T-helper 2 cell (primary cell): ENCODE results near the gene SULT1A2.
"Not testable (repeated sequence)": the region's sequence is repeated elsewhere in the genome, so short reads cannot be mapped to it uniquely, and the experiment has no call there.

Experiments
- DNase-seq, 5 experiments: peaks; one replicate each; pipeline versions ENCODE4 v3.0.0 to v3.0.0-alpha.2; 2012 to 2022

SULT1A2 gene

GRCh38 chr16:28589930-28590329 lies 6.9 kb downstream of the SULT1A2 start:
- no peak for DNase-seq

- no peak for DNase-seq
Observed at GRCh38 chr16:28589069-28589468, 7.8 kb downstream of the SULT1A2 start.

GRCh38 chr16:28587386-28587785 lies 9.5 kb downstream of the SULT1A2 start:
- no peak for DNase-seq

GRCh38 chr16:28586466-28586865 lies 10.4 kb downstream of the SULT1A2 start:
- DNase-seq: no peak

DNA sequence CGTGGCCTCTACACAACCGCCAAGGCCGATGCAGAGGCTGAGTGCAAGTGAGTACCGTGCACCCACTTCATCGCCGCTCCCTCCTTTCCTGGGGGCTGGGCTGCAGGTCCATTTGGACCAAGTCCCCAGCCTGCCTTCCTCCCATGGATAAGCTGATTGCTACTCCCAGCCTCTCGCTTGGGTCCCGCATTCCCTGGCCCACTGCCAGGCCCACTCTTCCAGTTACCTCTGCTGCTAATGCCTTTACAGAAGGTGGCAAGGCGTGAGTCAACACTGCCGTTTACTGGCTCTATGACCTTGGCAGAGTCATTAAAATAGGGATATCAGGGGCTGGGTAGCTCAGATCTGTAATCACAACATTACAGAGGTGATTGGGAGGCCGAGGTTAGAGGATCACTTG lies 11.2 kb downstream of the SULT1A2 start:
- no peak for DNase-seq

- DNase-seq: no peak
Observed at GRCh38 chr16:28580726-28581315, 16.0 kb downstream of the SULT1A2 start.

DNA sequence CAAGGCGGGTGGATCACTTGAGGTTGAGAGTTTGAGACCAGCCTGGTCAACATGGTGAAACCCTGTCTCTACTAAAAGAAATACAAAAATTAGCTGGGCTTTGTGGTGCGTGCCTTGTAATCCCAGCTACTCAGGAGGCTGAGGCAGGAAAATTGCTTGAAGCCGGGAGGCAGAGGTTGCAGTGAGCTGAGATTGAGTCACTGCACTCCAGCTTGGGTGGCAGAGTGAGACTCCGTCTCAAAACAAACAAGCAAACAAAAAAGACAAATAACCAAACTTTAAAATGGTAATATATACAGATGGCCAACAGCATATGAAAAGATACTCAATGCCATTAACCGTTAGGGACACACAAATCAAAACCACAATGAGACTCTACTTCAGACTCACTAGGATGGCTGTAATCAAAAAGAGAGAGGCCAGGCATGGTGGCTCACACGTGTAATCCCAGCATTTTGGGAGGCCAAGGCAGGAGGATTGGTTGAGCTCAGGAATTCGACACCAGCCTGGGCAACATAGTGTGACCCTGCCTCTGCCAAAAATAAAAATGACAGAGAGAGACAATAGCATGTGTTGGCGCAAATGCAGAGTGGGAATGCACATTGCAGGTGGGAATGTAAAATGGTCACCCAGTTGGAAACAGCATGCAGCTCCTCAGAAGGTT lies 21.3 kb downstream of the SULT1A2 start:
- DNase-seq: no peak

DNA sequence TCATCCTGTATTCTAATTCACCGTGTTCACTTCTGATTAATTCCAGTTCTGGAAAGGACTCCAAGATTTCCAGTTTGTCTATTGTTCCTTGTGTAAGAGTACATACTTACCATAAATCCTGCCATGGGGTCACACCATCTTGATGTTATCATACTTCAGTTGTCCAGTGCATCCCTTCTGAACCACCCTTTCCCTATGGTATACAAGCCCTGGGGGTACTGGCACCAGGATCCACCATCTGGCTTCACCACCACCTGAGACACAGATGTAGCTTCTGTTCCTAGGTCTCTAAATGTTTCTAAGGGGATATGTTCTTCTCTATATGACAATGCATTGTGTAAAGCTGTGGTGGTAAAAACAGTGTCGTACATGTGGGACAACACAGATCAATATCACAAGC lies 21.9 kb downstream of the SULT1A2 start:
- no peak for DNase-seq

- DNase-seq: no peak
Observed at GRCh38 chr16:28573738-28574718, 22.8 kb downstream of the SULT1A2 start.

DNA sequence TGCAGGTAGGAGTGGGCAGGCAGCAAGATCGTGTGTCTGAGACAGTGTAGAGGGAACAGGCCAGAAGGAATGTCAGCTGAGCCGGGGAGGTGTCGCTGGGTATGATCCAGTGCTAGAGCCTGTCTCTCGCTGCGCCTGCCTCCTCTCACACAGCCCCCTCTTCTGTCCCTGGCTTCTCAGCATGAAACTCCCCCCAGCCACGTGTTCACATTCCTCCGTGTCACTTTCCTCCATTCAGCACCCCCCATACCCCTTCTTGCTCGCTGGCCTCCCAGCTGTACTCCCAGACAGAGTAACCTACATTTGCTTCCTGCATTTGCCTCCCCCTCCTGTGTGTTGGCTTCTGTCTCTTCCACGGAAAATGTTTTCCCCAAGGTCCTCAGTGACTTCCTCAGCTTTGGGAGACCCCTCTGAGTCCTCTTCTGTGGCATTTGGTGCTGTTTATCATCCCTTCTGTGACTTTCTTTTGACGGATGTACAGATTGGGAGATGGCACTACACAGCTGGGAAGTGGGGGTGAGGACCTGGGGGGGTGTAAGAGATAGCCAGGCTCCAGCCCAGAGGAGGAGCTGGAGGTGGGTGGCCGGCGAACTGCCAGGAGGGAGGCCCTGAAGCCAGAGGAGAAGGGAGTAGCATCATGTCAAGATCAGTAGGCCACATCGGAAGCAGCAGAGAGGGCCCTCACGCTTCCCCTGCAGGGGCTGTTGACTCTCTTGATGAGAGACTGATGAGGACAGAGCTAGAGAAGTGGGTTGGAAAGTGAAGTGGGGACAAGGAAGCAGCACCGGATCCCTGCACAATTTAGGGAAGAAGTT lies 23.9 kb downstream of the SULT1A2 start:
- no peak for DNase-seq

DNA sequence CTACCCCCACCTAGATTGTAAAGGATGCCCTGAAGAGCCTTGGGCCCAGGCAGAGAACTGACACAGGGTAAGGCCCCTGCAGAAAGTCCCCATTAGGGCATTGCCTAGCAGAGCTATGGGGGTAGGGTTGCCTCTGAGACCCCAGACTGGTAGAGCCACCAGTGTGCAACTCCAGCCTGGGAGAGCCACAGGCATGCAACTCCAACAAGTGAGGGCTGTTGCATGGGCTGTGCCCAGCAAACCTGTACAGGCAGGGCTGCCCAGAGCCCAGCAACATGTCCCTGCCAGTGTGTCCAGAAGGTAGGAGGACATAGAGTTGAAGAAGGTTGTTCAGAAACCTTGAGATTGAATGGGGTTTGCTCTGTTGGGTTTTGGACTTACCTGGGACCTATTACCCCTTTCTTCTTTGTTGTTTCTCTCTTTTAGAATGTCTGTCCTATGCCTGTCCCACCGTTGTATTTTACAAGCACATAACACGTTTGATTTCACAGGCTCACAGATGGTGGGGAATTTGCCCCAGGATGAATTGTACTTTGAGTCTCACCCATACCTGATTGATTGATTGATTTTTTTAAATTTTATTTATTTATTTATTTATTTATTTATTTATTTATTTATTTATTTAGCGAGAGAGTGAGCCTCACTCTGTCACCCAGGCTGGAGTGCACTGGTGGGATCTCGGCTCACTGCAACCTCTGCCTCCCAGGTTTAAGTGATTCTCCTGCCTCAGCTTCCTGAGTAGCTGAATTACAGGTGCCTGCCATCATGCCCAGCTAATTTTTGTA lies 26.7 kb downstream of the SULT1A2 start:
- no peak for DNase-seq

DNA sequence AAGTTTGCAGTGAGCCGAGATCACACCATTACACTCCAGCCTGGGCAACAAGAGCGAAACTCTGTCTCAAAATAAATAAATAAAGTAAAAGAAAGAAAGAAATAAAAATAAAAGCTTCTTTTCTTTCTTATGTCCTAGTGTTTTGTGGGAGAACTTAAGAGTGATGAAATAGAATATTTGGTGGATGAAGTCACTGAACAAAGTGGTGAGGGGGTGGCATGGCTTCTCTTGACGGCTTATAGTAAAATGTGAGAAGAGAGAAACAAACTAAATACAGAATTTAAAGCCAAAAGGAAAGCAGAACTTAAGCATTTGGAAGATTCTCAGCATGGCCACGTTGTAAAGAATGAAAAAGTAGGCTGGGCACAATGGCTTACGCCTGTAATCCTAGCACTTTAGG lies 27.8 kb downstream of the SULT1A2 start:
- no peak for DNase-seq

DNA sequence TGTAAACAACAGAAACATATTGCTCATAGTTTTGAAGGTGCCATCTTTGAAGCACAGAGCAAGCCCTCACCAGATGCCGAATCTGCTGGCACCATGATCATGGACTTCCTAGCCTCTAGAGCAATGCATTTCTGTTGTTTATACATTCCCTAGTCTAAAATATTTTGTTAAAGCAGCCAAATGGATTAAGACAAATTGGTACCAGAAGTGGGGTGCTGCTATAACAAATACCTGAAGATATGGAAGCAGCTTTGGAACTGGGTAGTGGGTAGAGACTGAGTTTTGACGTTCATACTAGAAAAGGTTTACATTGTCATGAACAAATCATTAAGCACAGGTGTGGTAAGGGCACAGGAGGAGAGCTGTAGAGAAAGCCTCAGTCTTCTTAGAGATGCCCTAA lies 29.6 kb downstream of the SULT1A2 start:
- no peak for DNase-seq

- DNase-seq: not testable (repeated sequence)
Observed at GRCh38 chr16:28566233-28566925, 30.5 kb downstream of the SULT1A2 start.

GRCh38 chr16:28563218-28563617 lies 33.6 kb downstream of the SULT1A2 start:
- DNase-seq: no peak

- no peak for DNase-seq
Observed at GRCh38 chr16:28562199-28562598, 34.7 kb downstream of the SULT1A2 start.

GRCh38 chr16:28561557-28562187 lies 35.2 kb downstream of the SULT1A2 start:
- no peak for DNase-seq

GRCh38 chr16:28558456-28558855 lies 38.4 kb downstream of the SULT1A2 start:
- no peak for DNase-seq

GRCh38 chr16:28556914-28557320 lies 39.9 kb downstream of the SULT1A2 start:
- DNase-seq: no peak

DNA sequence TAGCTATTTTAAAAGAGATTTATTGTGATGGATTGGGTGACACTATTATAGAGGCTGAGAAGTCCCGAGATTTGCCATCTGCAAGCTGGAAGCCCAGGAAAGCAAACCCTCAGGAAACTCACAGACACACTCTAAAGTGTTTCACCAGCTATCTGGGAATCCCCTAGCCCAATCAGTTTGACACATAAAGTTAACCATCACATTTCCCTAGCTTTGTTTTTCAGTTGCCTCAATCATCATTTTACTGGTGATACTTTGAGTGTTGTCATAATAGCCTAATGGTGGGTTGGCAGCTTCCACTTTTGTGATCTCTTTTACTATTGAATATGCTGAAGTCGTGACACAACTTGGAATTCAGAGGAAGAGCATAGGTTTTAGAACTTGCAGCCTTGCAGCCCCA lies 41.3 kb downstream of the SULT1A2 start:
- DNase-seq: peak in 1 of 5 experiments; percentile 42
